Measurements from ENCODE around the gene RBM11. TPM values are rescaled to one million over a fixed set of nuclear protein-coding genes. Genes with fewer than 3 reads are reported as not detected.

Gene RBM11
- total RNA-seq, 4 donors from 2014 or later, result 0.30 to 1.5 (median 0.99) TPM

DNA sequence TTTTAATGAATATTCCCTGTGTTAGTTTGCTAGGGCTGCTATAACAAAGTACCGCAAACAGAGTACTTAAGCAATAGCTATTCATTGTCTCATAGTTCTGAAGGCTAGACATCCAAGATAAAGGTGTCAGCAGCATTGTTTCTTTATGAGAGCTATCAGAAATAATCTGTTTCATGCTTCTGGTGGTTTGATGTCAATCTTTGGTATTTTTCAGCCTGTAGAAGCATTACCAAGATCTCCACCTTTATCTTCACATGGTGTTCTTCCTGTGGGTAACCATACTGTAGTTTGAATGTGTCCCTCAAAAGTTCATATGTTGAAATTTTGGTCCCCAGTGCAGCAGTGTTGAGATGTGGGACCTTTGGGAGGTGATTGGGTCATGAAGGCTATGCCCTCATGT lies 7.4 kb downstream of the RBM11 start:
- no peak overlapping the region for H3K27ac ChIP-seq
- 100% methylated on average over 1 of the region's 1 CpG; no CpG with 5 or more reads in 1 of the 2 donors for WGBS, 2 donors (ENCODE audit: low coverage in 1 of 2)
- H3K4me3 ChIP-seq, result no peak overlapping the region
- TF ChIP-seq EP300 (IDR thresholded peaks at IDR 0.05) (no peak), POLR2AphosphoS5 (IDR thresholded peaks at IDR 0.05) (no peak), POLR2A (IDR thresholded peaks at IDR 0.05) (no peak)
- TF ChIP-seq, protein P1, sequence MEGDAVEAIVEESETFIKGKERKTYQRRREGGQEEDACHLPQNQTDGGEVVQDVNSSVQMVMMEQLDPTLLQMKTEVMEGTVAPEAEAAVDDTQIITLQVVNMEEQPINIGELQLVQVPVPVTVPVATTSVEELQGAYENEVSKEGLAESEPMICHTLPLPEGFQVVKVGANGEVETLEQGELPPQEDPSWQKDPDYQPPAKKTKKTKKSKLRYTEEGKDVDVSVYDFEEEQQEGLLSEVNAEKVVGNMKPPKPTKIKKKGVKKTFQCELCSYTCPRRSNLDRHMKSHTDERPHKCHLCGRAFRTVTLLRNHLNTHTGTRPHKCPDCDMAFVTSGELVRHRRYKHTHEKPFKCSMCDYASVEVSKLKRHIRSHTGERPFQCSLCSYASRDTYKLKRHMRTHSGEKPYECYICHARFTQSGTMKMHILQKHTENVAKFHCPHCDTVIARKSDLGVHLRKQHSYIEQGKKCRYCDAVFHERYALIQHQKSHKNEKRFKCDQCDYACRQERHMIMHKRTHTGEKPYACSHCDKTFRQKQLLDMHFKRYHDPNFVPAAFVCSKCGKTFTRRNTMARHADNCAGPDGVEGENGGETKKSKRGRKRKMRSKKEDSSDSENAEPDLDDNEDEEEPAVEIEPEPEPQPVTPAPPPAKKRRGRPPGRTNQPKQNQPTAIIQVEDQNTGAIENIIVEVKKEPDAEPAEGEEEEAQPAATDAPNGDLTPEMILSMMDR (IDR thresholded peaks at IDR 0.05), result no peak
- no peaks in the 10 kb centered on the region for H3K4me1 ChIP-seq
- ATAC-seq, result no peak
- H3K27me3 ChIP-seq, result no peaks in the 10 kb centered on the region
- H3K9me3 ChIP-seq, result peaks cover 0 to 2% (median 0%) of the 10 kb centered on the region in 3 donors
- no peaks in the 10 kb centered on the region for H3K36me3 ChIP-seq

DNA sequence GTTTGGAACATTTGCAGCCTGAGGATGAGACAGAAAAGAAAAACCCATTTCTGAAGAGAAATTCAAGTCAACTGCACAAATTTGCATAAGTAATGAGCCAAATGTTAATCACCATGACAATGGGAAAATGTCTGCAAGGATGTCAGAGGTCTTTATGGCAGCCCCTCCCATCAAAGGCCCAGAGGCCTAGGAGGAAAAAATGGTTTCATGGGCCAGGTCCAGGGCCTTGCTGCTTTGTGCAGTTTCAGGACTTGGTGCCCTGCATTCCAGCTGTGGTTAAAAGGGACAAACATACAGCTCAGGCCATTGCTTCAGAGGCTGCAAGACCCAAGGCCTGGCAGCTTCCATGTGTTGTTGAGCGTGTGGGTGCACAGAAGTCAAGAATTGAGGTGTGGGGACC lies 13.4 kb downstream of the RBM11 start:
- Histone ChIP-seq H3K4me3 (no peak overlapping the region), H3K27ac (no peak overlapping the region), H3K9me3 (peaks cover 0 to 22% (median 0%) of the 10 kb centered on the region in 3 donors), H3K36me3 (no peaks in the 10 kb centered on the region), H3K4me1 (no peaks in the 10 kb centered on the region), H3K27me3 (no peaks in the 10 kb centered on the region)
- WGBS, 2 donors (ENCODE audit: low coverage in 1 of 2), result no CpG with 5 or more reads among the region's 1 CpG
- TF ChIP-seq, protein P1 (IDR thresholded peaks at IDR 0.05), result no peak
- TF ChIP-seq POLR2AphosphoS5 (IDR thresholded peaks at IDR 0.05) (no peak), EP300 (IDR thresholded peaks at IDR 0.05) (no peak), POLR2A (IDR thresholded peaks at IDR 0.05) (no peak)
- ATAC-seq, result no peak

DNA sequence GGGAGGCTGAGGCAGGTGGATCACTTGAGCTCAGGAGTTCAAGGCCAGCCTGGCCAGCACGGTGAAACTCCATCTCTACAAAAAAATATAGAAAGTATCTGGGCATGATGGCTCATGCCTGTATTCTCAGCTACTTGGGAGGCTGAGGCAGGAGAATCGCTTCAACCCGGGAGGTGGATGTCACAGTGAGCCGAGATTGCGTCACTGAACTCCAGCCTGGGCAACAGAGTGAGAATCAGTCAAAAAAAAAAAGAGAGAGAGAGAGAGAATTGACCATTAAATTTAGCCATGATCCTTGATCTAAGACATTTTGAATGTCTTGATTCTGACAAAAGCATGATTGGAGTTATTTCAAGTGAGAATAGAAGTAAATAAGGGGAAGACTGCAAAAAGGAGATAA lies 19.1 kb downstream of the RBM11 start:
- TF ChIP-seq, protein P1 (IDR thresholded peaks at IDR 0.05), result no peak
- TF ChIP-seq POLR2A (IDR thresholded peaks at IDR 0.05) (no peak), EP300 (IDR thresholded peaks at IDR 0.05) (no peak), POLR2AphosphoS5 (IDR thresholded peaks at IDR 0.05) (no peak)
- no peak for ATAC-seq
- 87 to 100% methylated on average over 2 to 5 of the region's 5 CpGs for WGBS, 2 donors (ENCODE audit: low coverage in 1 of 2)

DNA sequence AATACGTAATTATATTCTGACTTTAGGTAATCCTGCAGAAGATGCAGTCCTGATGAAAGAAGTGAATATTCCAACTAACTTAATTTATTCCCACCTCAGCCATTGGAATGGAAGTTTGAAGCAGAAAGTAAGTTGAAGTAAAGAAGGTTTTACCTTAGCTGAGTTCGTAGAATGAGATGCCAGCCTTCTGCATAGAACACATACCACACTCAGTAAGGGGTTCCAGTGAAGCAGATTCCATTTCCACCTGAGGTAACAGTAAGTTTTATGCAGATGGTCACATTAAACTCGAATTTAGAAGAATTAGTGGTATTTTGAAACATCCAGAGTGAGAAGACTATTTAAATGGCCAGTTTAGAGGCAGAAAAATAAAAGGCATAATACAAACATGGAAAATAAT lies 20.2 kb downstream of the RBM11 start:
- H3K4me3 ChIP-seq, result no peak overlapping the region
- 52 to 55% methylated on average over 3 of the region's 3 CpGs for WGBS, 2 donors (ENCODE audit: low coverage in 1 of 2)
- no peaks in the 10 kb centered on the region for H3K27me3 ChIP-seq
- H3K4me1 ChIP-seq, result no peaks in the 10 kb centered on the region
- H3K36me3 ChIP-seq, result no peaks in the 10 kb centered on the region
- H3K9me3 ChIP-seq, result no peaks in the 10 kb centered on the region
- ATAC-seq, result no peak
- no peak for TF ChIP-seq POLR2A (IDR thresholded peaks at IDR 0.05)
- no peak for TF ChIP-seq POLR2AphosphoS5 (IDR thresholded peaks at IDR 0.05)
- TF ChIP-seq, protein P1 (IDR thresholded peaks at IDR 0.05), result no peak
- no peak for TF ChIP-seq EP300 (IDR thresholded peaks at IDR 0.05)
- H3K27ac ChIP-seq, result no peak overlapping the region

More for the DNA sequence above, 19.1 kb downstream of the RBM11 start:
- H3K4me1 ChIP-seq, result no peaks in the 10 kb centered on the region
- H3K9me3 ChIP-seq, result peaks cover 0 to 3% (median 0%) of the 10 kb centered on the region in 3 donors
- no peak overlapping the region for H3K4me3 ChIP-seq
- no peaks in the 10 kb centered on the region for H3K36me3 ChIP-seq
- no peaks in the 10 kb centered on the region for H3K27me3 ChIP-seq
- no peak overlapping the region for H3K27ac ChIP-seq

DNA sequence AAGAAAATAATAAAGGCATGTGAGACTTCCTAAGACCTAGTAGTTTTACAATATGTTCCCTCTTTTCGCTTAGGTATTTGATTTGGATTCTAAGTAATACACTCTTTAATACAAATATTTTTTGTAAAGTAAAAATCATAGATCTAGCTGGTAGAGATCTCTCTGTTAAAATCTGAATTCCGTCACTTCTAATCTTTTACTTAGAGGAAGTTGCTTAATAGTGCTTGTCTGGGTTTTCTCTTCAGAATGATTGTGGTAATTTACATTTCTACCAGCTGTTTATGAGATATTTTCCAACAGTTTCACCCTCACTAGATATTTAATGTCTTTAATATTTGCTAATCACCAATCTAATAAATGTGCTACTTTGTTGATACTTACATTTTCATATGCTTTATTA lies 23.3 kb downstream of the RBM11 start:
- Histone ChIP-seq H3K27me3 (no peaks in the 10 kb centered on the region), H3K4me1 (no peaks in the 10 kb centered on the region), H3K36me3 (no peaks in the 10 kb centered on the region), H3K9me3 (no peaks in the 10 kb centered on the region), H3K4me3 (no peak overlapping the region), H3K27ac (no peak overlapping the region)
- WGBS, 2 donors (ENCODE audit: low coverage in 1 of 2), result 78 to 80% methylated on average over 2 of the region's 2 CpGs
- TF ChIP-seq, protein P1 (IDR thresholded peaks at IDR 0.05), result no peak
- TF ChIP-seq POLR2A (IDR thresholded peaks at IDR 0.05) (no peak), POLR2AphosphoS5 (IDR thresholded peaks at IDR 0.05) (no peak), EP300 (IDR thresholded peaks at IDR 0.05) (no peak)
- no peak for ATAC-seq
